ENCODE data around the gene GPR156. TPM values are rescaled to one million over a fixed set of nuclear protein-coding genes. Genes with fewer than 3 reads are reported as not detected.

Gene GPR156
- total RNA-seq, 1 donor from 2014 or later = 0.21 TPM

GRCh38 chr3:120212505-120212904, 72.5 kb downstream of the GPR156 start:
- no peaks in the 10 kb centered on the region for H3K36me3 Mint-ChIP-seq (ENCODE audit: low read depth, unreplicated experiment)
- TF ChIP-seq CTCF (IDR thresholded peaks at IDR 0.05; ENCODE audit: unreplicated experiment) = no peak
- DNase-seq (ENCODE audit: low spot score) = no peak
- no peaks in the 10 kb centered on the region for H3K4me1 Mint-ChIP-seq (ENCODE audit: unreplicated experiment)
- H3K4me3 Mint-ChIP-seq (ENCODE audit: unreplicated experiment) = no peak overlapping the region
- no peaks in the 10 kb centered on the region for H3K9me3 Mint-ChIP-seq (ENCODE audit: unreplicated experiment)
- peaks cover 4% of the 10 kb centered on the region for H3K27me3 Mint-ChIP-seq (ENCODE audit: unreplicated experiment)
- no peak overlapping the region for H3K27ac Mint-ChIP-seq (ENCODE audit: unreplicated experiment)

DNA sequence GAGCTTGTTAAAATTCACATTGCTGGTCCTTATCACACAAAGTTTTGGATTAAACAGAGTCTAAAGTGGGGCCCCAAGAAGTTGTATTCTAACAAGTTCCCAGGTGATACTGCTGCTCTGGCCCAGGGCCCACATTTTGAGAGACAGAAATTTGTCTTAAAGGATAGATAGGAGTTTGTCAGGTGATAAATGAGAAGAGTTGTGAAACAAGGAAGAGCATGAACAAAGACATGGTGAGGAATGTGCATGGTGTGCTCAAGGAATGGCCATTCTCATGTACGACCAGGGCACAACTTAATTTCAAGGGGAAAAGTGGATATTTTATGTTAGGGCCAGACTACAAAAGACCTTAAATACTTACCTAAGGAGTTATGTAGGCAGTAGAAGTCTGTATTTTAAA, 75.6 kb downstream of the GPR156 start:
- DNase-seq (ENCODE audit: low spot score) = no peak
- Mint-ChIP-seq H3K9me3 (ENCODE audit: unreplicated experiment) (no peaks in the 10 kb centered on the region), H3K27me3 (ENCODE audit: unreplicated experiment) (peaks cover 4% of the 10 kb centered on the region), H3K4me3 (ENCODE audit: unreplicated experiment) (no peak overlapping the region), H3K4me1 (ENCODE audit: unreplicated experiment) (peaks cover 8% of the 10 kb centered on the region), H3K36me3 (ENCODE audit: low read depth, unreplicated experiment) (no peaks in the 10 kb centered on the region), H3K27ac (ENCODE audit: unreplicated experiment) (no peak overlapping the region)
- TF ChIP-seq CTCF (IDR thresholded peaks at IDR 0.05; ENCODE audit: unreplicated experiment) = no peak

DNA sequence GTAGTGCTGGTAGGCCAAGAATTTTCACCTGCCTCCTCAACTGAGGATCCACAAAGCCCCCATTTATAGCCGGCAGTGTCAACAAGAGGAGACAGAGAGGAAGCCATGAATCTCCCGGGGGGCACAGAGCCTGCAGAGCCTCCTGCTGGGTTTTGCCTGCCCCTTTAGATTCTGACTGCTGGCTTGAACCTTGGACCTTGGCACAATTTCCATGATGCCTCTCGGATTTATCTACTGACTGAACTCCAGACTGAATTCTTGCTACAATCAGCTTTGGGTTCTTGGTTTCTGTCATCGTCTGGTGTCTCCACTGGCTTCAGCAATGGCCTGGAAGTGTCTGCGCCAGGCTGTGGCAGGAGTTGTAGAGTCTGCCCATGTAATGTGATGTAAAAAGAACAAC, 80.7 kb downstream of the GPR156 start:
- no peak for DNase-seq (ENCODE audit: low spot score)
- H3K36me3 Mint-ChIP-seq (ENCODE audit: low read depth, unreplicated experiment) = no peaks in the 10 kb centered on the region
- H3K9me3 Mint-ChIP-seq (ENCODE audit: unreplicated experiment) = no peaks in the 10 kb centered on the region
- no peak overlapping the region for H3K27ac Mint-ChIP-seq (ENCODE audit: unreplicated experiment)
- no peak for TF ChIP-seq CTCF (IDR thresholded peaks at IDR 0.05; ENCODE audit: unreplicated experiment)
- H3K4me1 Mint-ChIP-seq (ENCODE audit: unreplicated experiment) = peaks cover 12% of the 10 kb centered on the region
- H3K4me3 Mint-ChIP-seq (ENCODE audit: unreplicated experiment) = no peak overlapping the region
- no peaks in the 10 kb centered on the region for H3K27me3 Mint-ChIP-seq (ENCODE audit: unreplicated experiment)

DNA sequence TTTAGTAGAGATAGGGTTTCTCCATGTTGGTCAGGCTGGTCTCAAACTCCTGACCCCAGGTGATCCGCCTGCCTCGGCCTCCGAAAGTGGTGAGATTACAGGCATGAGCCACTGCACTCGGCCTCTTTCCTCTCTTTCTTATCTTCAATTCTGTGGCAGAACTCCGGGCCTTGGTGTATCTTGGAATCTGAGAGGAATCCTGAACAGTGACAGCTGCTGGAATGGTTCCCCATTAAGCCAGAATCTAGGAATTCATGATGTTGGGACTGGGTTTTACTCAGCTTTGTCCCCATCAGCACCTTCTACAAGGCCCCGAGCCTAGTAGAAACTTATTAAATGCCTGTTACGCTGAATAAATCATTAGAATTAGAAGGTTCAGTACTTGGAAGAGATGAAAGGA, 81.4 kb downstream of the GPR156 start:
- Mint-ChIP-seq H3K27me3 (ENCODE audit: unreplicated experiment) (no peaks in the 10 kb centered on the region), H3K4me1 (ENCODE audit: unreplicated experiment) (peaks cover 12% of the 10 kb centered on the region), H3K27ac (ENCODE audit: unreplicated experiment) (no peak overlapping the region), H3K9me3 (ENCODE audit: unreplicated experiment) (no peaks in the 10 kb centered on the region), H3K36me3 (ENCODE audit: low read depth, unreplicated experiment) (no peaks in the 10 kb centered on the region), H3K4me3 (ENCODE audit: unreplicated experiment) (no peak overlapping the region)
- no peak for TF ChIP-seq CTCF (IDR thresholded peaks at IDR 0.05; ENCODE audit: unreplicated experiment)
- no peak for DNase-seq (ENCODE audit: low spot score)

DNA sequence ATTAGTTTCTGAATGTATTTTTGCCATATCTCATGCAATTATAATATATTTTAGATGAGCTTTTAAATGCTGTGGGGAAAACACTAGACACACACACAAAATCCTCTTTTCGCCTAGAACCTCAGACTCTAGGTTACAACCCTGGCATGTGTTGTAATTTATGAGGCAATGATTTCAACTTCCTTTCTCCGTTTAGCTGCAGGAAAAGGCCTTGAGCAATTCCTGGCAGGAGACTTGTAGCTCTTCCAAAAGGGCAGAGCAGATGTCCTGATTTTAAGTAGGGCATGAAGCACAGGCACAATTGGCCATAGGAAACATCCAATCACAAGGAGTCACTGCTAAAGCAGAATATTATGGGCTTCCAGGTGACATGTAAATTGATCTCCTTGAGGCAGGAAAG, 82.0 kb downstream of the GPR156 start:
- DNase-seq (ENCODE audit: low spot score) = no peak
- Mint-ChIP-seq H3K27me3 (ENCODE audit: unreplicated experiment) (no peaks in the 10 kb centered on the region), H3K9me3 (ENCODE audit: unreplicated experiment) (no peaks in the 10 kb centered on the region)

More for the DNA sequence above, 82.0 kb downstream of the GPR156 start:
- H3K36me3 Mint-ChIP-seq (ENCODE audit: low read depth, unreplicated experiment) = no peaks in the 10 kb centered on the region
- no peak for TF ChIP-seq CTCF (IDR thresholded peaks at IDR 0.05; ENCODE audit: unreplicated experiment)
- H3K4me1 Mint-ChIP-seq (ENCODE audit: unreplicated experiment) = peaks cover 12% of the 10 kb centered on the region
- no peak overlapping the region for H3K4me3 Mint-ChIP-seq (ENCODE audit: unreplicated experiment)
- peak overlapping the region; percentile 14 for H3K27ac Mint-ChIP-seq (ENCODE audit: unreplicated experiment)

Data from endothelial cell (in vitro differentiated cells).